ENCODE results near the gene TET3. TPM values are rescaled to one million over a fixed set of nuclear protein-coding genes. Genes with fewer than 3 reads are reported as not detected.

Gene TET3
- polyA plus RNA-seq, 1 of the 3 experiments (the other 2 are of a cell fraction): 1.6 TPM

GRCh38 chr2:73986085-73986681, 1.5 kb downstream of the TET3 start:
- 92% methylated on average over 17 of the region's 21 CpGs for whole genome bisulfite sequencing (ENCODE audit: low lambda C conversion rate)

More at GRCh38 chr2:73986085-73986681, 1.5 kb downstream of the TET3 start:
- no peak for TF ChIP-seq CTCF (IDR thresholded peaks at IDR 0.05)
- TF ChIP-seq MEF2A (IDR thresholded peaks at IDR 0.05; ENCODE audit: borderline replicate concordance, low read depth): no peak
- TF ChIP-seq USF2 (IDR thresholded peaks at IDR 0.05; ENCODE audit: borderline replicate concordance, low read depth, low read length): no peak
- TF ChIP-seq JUND (IDR thresholded peaks at IDR 0.05): no peak
- TF ChIP-seq SMC3 (IDR thresholded peaks at IDR 0.05; ENCODE audit: low read depth, low read length): no peak
- TF ChIP-seq POLR2AphosphoS5 (IDR thresholded peaks at IDR 0.05; ENCODE audit: low read depth, low read length): no peak
- no peak for TF ChIP-seq MXI1 (IDR thresholded peaks at IDR 0.05; ENCODE audit: low read depth, low read length)
- no peak for TF ChIP-seq RFX5 (IDR thresholded peaks at IDR 0.05; ENCODE audit: low read length)
- TF ChIP-seq NRF1 (IDR thresholded peaks at IDR 0.05; ENCODE audit: low read depth, low read length): no peak
- no peak for TF ChIP-seq EZH2phosphoT487 (IDR thresholded peaks at IDR 0.05; ENCODE audit: borderline replicate concordance, low read depth)
- TF ChIP-seq MAX (IDR thresholded peaks at IDR 0.05; ENCODE audit: low read depth): no peak
- no peak for TF ChIP-seq FOSL2 (IDR thresholded peaks at IDR 0.05; ENCODE audit: borderline replicate concordance, low read depth)
- no peak for TF ChIP-seq USF1 (IDR thresholded peaks at IDR 0.05; ENCODE audit: borderline replicate concordance, low read depth)
- no peak for TF ChIP-seq RCOR1 (IDR thresholded peaks at IDR 0.05; ENCODE audit: low read length)
- no peak for TF ChIP-seq NFIC (IDR thresholded peaks at IDR 0.05; ENCODE audit: borderline replicate concordance)
- no peak for TF ChIP-seq RAD21 (IDR thresholded peaks at IDR 0.05; ENCODE audit: low read length)
- TF ChIP-seq FOXM1 (IDR thresholded peaks at IDR 0.05; ENCODE audit: low read depth): no peak
- TF ChIP-seq YY1 (IDR thresholded peaks at IDR 0.05; ENCODE audit: low read depth): no peak
- no peak for TF ChIP-seq SIN3A (IDR thresholded peaks at IDR 0.05; ENCODE audit: borderline replicate concordance, low read depth, low read length)
- Histone ChIP-seq H3K36me3 (replicated peaks in 1 of 2; ENCODE audit: control insufficient read depth in 1 of 2, insufficient read depth in 2 of 2, low read length in 1 of 2) (peaks cover 3 to 7% of the 10 kb centered on the region in 2 experiments), H2AFZ (ENCODE audit: low read depth) (peak overlapping the region; percentile 82), H3K27ac (ENCODE audit: low read depth in 2 of 2, low read length in 1 of 2) (peak overlapping the region in 1 of 2 experiments; percentile 91; a peak in 1 of 4 replicates), H3K4me3 (ENCODE audit: low read depth in 2 of 2, low read length in 1 of 2) (peak overlapping the region; percentile 66 to 69), H3K79me2 (ENCODE audit: insufficient read depth) (peaks cover 38% of the 10 kb centered on the region; the same call in 1 of the 2 replicates), H3K9me3 (no peaks in the 10 kb centered on the region), H3K4me1 (ENCODE audit: control insufficient read depth in 1 of 2, insufficient read depth in 2 of 2, low read depth in 1 of 2, low read length in 1 of 2) (peaks cover 6 to 54% of the 10 kb centered on the region in 2 experiments; a peak in 3 of 4 replicates), H3K9me2 (no peaks in the 10 kb centered on the region), H3K4me2 (peak overlapping the region; percentile 88), H3K9ac (peak overlapping the region; percentile 76; the same call in 1 of the 2 replicates), H3K27me3 (ENCODE audit: insufficient read depth) (no peaks in the 10 kb centered on the region), H3F3A (replicated peaks; ENCODE audit: insufficient read depth) (peaks cover 13% of the 10 kb centered on the region), H4K20me1 (ENCODE audit: insufficient read depth) (peaks cover 11% of the 10 kb centered on the region; the same call in 1 of the 2 replicates)
- CTCF ChIA-PET: interaction anchor here (1.5 to 2.0 kb wide), 2 partner anchors 22 to 162 kb away, joined by 6 to 7 read pairs; no protein-coding TSS in a partner anchor
- DNase-seq: no peak
- POLR2A ChIA-PET: interaction anchor here (0.6 to 1.7 kb wide), 2 partner anchors 14 to 16 kb away, joined by 3 to 5 read pairs; no protein-coding TSS in a partner anchor
